ELR (cell line): ENCODE measurements around the gene POLD2.

Experiments used
- DNase-seq: peaks from one replicate; pipeline ENCODE4 v3.0.0-alpha.2; 2015; ENCODE audit warnings: low read depth

The POLD2 gene

DNA sequence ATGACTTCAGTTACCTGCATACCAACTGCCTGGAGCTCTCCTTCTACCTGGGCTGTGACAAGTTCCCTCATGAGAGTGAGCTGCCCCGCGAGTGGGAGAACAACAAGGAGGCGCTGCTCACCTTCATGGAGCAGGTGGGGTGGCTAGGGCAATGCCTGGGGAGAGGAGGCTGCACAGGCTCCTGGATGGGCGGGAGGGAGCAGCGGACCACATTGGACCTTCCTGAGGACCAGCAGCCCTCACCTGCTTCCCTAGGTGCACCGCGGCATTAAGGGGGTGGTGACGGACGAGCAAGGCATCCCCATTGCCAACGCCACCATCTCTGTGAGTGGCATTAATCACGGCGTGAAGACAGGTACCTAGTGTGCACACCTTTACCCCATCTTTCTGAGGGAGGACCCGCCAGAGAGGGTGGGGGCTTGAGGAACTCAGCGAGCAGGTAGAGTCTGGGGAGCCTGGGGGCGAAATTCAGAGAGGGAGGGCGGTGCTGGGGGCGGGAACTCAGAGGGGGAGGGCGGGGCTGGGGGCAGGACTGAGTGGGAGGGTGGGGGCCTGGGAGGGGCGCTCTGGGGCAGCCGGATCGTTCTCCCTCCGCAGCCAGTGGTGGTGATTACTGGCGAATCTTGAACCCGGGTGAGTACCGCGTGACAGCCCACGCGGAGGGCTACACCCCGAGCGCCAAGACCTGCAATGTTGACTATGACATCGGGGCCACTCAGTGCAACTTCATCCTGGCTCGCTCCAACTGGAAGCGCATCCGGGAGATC lies 10.2 kb downstream of the POLD2 start:
- DNase-seq = no peak

DNA sequence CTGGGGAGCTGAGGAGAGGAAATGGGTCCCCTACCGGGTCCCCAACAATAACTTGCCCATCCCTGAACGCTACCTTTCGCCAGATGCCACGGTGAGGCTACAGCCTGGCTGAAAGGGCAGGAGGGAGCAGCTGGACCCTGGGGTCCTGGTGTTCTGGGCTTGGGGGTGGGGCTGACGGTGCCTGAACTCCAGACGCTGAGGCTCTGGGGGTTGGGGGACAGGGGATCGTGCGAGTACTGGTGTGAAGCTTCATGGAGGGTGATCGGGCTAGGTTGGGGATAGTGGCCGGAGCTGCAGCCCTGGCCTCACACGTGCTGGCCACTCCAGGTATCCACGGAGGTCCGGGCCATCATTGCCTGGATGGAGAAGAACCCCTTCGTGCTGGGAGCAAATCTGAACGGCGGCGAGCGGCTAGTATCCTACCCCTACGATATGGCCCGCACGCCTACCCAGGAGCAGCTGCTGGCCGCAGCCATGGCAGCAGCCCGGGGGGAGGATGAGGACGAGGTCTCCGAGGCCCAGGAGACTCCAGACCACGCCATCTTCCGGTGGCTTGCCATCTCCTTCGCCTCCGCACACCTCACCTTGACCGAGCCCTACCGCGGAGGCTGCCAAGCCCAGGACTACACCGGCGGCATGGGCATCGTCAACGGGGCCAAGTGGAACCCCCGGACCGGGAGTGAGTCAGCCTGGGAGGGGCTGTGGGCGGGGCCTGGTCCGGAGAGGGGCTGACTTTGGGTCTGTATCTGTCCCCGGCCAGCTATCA lies 10.9 kb downstream of the POLD2 start:
- no peak for DNase-seq

DNA sequence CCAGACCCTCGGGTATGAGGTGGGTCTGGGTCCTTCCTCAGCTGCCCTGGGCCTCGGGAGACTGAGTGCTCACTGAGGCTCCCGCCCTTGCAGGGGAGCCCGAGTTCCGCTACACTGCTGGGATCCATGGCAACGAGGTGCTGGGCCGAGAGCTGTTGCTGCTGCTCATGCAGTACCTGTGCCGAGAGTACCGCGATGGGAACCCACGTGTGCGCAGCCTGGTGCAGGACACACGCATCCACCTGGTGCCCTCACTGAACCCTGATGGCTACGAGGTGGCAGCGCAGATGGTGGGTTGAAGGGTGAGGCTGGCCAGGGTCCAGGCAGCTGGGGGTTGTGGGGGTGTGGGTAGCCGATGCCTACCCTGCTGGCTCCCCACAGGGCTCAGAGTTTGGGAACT lies 11.6 kb downstream of the POLD2 start:
- DNase-seq = no peak

DNA sequence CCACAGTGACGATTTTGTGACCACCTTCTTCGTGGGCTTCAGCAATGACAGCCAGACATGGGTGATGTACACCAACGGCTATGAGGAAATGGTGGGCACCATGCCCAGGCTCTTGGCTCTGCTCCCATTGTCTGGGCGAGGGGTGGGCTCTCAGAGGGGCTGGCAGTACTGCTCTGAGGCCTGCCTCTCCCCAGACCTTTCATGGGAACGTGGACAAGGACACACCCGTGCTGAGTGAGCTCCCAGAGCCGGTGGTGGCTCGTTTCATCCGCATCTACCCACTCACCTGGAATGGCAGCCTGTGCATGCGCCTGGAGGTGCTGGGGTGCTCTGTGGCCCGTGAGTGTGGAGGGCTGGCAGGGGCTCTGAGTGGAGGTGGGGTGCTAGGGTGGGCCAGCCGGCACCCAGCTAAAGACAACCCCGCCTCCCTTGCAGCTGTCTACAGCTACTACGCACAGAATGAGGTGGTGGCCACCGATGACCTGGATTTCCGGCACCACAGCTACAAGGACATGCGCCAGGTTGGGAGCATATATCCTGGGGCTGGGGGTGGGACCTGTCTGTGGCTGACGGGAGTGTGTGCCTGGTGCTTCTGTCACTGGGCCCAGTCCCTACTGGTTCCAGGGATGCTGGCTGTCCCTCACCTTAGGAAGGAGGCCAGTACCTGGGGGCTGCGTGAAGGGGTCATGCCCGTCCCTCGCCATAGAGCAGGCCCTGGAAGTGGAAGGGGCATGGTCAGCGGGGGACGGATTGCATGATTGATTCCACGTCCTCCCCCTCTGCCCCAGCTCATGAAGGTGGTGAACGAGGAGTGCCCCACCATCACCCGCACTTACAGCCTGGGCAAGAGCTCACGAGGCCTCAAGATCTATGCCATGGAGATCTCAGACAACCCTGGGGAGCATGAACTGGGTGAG lies 12.4 kb downstream of the POLD2 start:
- DNase-seq = no peak

DNA sequence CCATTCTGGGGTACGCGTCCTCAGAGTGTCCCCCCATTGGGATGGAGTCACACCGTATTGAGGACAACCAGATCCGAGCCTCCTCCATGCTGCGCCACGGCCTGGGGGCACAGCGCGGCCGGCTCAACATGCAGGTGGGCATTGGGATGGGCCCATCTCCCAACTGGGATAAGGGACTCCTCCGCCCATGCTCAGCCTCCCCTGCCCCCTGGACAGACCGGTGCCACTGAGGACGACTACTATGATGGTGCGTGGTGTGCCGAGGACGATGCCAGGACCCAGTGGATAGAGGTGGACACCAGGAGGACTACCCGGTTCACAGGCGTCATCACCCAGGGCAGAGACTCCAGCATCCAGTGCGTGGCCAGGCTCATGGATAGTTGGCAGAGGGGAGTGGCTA lies 13.4 kb downstream of the POLD2 start:
- no peak for DNase-seq

DNA sequence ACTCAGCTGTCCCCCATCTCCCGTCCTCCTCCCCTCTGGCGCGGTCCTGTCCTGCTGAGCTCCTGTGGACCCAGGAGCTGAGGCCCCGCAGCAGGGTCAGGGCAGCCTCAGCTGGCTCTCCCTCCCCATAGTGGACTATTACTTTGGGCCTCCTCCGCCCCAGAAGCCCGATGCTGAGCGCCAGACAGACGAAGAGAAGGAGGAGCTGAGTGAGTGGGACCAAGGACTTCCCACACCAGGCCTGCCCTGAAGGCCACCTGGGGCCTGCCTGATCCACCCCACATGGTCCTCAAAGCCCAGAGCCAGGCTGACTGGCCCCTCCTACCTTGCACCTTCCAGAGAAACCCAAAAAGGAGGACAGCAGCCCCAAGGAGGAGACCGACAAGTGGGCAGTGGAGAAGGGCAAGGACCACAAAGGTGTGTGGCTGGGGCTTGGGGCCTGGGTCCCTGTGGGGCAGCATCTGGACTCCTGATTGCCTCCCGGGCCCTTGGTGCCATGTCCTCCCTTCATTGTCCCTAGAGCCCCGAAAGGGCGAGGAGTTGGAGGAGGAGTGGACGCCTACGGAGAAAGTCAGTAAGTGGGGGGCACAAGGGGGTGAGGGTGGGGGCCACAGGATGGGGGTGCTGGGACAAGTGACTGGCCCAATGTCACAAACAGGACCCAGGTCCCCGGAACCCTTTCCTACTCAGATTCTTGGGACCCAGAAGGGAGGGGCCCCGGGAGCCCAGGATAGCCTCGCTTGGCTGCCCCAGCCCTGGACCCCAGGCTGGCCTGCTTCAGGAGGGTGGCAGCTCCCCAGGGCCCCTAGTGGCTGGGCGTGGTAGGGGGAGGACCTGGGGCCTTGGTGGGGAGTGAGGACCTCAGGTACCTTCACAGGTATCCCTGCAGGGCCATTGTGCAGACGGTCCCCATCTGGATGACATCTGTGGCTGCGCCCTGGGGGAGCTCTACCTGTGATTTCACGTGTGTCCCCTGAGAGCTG lies 14.3 kb downstream of the POLD2 start:
- no peak for DNase-seq

DNA sequence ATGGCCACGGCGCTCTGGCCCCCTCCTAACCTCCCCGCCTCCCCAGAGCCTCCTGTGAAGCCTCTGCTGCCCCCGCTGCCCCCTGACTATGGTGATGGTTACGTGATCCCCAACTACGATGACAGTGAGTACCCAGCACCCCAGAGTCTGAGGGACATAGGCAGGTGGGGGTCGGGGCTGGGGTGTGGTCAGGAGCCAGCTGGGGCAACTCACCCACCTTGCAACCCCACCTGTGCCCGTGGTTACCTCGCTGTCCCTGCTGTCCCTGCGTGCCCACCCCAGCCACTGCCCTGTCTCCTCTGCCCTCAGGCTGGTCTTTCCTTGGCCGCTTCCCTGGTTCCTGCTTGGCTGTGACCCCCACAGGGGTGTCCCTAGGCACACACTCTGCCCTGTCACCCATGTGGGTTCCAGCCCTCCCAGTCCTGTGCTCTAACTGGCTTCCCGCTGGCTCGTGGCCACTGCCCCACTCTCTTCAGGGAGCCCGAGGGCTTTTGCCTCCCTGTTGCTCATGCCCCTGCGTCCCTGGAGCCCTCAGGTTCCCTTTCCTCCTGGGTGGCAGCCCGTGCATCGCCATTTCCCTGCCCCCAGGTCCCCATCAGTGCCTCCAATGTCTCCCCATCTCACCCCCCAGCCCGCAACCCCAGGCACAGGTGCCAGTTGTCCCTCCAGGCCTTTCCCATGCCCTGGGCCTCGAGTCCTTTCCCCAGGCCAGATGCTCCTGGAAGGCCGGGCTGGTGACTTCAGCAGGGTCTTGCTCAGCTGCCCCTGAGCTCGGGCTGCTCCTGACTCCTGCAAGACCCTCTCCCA lies 15.2 kb downstream of the POLD2 start:
- no peak for DNase-seq

DNA sequence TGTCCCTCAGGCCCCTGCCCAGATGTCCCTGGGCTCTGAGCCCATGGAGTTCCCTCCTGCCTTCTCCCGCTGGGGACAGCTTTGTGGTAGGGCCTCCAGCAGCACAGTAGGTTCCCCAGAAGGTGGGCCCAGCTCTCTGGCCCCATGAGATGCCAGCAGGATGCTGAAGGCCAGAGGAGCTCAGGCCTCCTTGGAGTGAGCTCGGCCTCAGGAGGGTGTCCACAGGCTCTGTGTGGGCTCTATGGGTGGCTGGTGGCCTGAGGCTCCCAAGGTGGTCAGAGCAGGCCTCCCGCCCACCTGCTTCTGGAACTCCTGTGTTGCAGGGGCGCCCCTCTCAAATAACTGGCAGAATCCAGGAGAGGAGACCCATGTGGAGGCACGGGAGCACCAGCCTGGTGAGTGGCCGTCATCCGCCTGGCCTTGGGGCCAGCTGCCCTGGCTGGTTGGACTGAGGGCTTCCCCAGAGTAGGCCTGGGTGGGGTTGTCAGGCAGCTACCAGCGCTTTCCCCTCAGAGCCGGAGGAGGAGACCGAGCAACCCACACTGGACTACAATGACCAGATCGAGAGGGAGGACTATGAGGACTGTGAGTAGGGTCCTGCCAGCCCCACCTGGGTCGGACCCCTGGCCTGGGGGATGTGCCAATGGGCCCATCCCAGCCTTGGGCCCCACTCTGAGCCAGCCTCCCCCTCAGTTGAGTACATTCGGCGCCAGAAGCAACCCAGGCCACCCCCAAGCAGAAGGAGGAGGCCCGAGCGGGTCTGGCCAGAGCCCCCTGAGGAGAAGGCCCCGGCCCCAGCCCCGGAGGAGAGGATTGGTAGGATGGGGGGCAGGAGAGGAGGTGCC lies 16.0 kb downstream of the POLD2 start:
- DNase-seq = no peak

DNA sequence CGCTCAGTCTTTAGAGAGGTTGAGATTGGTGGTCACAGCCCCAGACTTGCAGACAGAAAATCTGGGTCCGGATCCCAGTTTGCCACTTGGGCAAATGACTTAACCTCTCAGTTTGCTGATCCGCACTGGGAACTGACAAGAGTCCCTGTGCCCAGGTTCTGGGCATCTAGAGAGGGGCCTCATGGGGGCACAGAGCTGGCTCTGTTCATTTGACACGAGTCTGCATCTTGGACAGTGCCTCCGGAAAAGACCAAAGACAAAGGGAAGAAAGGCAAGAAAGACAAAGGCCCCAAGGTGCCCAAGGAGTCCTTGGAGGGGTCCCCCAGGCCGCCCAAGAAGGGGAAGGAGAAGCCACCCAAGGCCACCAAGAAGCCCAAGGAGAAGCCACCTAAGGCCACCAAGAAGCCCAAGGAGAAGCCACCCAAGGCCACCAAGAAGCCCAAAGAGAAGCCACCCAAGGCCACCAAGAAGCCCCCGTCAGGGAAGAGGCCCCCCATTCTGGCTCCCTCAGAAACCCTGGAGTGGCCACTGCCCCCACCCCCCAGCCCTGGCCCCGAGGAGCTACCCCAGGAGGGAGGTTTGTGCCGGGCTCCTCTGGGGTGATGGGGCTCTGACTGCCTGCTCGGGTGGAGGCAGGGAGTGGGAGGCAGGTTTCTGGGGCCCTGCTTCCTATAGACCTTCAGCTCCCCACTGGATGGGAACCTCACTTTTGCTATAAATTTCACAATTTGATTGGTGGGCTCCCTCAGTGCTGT lies 16.9 kb downstream of the POLD2 start:
- no peak for DNase-seq

DNA sequence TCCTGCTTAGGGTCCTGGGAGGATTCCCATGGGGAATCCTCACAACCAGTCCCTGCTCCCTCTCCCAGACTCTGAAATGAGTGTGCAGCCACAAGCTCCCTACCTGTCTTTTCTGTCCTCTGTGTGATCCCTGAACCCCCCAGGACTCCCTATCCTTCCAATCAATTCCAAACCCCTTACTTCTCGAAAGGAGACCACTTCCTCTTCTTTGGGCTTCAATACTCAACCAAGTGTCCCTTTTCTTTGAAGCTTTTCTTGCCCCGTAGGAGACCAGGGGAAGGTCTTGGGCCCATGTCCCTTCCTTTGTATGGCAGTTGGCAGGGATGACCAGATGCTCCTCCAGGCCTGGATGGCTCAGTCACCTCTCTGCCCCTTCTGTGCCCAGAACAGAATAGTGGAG lies 17.5 kb downstream of the POLD2 start:
- DNase-seq = no peak

DNA sequence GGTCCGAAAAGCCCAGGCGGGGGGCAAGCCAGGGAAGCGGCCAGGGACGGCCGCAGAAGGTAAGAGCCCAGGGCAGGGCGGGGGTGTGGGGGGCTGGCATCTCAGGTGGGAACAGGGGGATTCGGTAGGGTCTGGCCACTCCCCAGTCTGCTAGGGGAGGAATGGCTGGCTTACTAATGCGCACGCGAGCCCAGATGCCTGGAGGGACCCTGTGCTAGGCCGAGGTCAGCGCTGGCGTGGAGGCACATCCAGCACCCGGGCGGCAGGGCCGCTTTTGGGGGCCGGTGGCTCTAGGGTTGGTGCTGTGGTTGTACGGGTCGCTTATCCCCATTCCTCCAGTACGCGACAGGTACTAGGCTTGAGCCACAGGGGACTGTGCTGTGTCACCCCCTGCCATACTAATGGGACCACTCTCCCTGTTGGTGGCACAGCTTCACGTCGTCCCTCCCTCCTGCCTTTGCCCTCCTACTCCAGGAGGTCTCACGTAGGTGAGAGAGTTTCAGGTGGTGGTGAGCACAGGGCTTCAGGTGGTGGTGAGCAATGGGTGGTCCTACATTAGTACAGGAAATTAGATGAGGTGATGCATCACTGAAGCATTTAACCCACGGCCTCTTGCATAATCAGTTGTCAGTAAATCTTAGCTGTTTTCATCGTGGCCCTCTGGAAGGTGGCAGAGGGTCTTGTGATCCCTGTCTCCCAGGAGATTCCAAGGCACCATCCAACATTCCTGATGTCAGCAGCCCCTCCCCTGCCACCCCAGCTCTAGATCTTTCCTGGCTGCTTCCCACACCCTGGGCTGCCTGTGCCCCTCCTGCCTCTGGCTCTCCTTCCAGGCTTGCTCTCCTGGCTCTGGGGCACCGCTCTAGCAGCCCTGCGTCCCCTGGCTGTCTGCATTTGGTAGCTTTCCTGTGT lies 18.2 kb downstream of the POLD2 start:
- DNase-seq = peak; percentile 82

DNA sequence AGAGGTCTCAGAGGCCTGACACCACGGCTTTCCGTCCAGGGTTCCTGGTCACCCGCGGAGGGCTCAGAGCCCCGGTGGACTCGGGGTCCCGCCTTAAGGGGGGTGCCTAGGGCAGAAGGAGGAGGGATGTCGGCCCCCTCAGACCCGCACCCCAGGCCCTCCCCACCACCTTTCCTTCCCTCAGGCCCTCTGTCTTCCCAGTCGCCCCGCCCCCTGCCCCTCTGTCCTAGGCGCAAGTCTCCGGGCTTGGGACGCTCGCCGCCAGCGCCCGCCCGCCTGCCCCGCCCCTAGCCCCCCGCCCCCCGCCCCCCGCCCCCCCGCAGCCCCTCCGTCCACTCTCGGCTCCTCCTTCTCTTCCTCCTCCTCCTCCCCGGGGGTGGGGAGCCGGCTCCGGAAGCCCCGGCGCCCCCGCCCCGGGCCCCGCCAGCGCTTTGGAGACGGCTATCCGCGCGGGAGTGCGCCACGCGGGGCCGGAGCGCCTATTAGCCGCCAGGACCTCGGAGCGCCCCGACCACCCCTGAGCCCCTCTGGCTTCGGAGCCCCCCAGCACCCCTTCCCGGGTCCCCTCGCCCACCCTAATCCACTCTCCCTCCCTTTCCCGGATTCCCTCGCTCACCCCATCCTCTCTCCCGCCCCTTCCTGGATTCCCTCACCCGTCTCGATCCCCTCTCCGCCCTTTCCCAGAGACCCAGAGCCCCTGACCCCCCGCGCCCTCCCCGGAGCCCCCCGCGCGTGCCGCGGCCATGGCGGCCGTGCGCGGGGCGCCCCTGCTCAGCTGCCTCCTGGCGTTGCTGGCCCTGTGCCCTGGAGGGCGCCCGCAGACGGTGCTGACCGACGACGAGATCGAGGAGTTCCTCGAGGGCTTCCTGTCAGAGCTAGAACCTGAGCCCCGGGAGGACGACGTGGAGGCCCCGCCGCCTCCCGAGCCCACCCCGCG lies 19.2 kb downstream of the POLD2 start, which contains the start of gene AEBP1:
AEBP1 (plus strand) TSS at position 423 of the 937 bp plus-strand sequence; CDS start at position 744, 321 bp downstream.
- peak; percentile 72 for DNase-seq

DNA sequence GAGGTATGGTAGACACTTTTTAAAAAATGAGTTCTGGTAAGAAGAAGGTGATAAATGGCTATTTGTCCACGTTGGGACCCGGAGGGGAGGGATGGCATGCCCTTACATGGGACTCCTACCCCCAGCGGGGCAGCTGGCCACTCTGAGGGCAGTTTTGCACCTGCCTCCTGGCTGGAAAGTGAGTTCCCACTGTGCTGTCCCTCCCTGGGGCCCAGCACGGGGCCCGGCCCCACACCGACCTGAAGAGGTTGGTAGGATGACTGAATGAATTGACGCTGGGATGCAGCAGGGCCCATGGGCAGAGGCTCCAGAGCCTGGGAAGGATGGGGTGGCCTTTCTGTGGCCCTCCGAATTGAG lies 19.8 kb downstream of the POLD2 start:
- DNase-seq = no peak

DNA sequence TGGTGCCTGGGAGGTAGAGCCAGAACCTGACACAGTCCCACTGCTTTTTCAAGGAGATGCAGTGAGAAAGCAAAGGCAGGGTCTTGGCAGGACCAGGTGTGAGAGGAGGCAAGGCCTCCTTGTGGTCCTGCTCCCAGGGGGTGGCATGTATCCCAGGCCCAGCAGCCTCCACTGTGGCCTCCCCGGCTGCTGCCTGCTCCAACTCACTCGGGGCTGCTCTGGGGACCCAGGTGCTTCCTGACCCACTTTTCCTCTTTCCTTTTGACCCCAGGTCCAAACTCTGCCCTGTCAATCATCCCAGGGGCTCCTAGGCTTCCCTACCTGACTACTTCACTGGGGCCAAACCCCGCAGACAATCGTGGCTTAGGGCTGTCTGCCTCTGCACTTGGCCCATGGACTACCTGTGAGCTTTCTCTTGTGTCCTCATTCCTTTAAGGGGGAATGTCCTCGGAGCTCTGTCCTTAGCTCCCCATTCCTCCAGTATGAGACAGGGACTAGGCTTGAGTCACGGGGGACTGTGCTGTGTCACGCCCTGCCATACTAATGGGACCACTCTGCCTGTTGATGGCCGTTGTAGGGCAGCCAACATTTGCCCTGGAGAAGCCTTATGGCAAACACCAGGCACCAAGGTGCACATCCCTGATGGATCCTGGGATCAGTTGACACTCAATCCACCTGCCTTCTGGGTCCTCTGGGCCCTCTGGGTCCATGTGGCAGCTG lies 20.3 kb downstream of the POLD2 start:
- no peak for DNase-seq

DNA sequence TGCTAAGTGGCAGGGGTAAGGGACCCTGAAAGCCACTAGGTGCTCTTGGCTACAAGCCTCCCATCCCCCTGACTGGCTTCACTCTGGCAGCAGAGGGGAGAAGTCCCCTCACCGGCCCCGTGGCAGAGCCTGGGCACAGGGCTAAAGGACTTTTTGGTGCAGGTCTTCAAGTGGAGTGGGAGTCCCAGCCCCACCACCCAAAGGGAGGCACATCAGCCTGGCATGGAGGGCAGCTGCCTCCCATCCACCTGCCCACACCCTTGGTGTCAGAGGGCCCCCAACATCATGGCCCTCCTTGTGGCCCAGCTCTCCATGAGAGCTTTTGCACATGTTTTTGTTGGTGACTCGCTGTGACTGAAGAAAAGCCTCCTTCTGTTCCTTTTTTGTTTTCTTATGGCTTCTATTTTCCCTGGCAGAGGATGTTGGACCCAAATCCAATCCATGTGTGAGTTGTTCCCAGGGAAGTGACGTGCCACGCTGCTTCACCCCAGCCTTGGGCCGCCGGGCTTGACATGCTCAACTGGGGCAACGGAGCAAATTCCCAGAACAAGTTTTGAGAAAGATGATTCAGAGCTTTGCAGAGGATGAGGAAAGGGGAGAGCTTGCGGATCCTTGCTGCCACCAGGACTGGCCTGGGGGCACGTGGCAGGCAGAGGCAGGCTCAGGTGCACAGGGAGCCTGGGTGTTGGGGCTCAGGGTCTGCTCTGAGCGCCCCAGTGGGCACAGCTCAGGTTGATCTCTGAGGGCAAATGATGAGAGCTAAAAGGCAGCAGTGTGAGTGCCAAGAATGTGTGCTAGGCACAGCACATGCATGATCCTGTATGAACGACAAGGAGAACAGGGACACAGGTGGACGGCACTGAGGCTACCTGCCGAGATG lies 21.1 kb downstream of the POLD2 start:
- DNase-seq = peak; percentile 67
